A673 (cell line): Measurements from ENCODE around the gene TMEM229A. TPM values are rescaled to one million over a fixed set of nuclear protein-coding genes. Genes with fewer than 3 reads are reported as not detected.
"Not testable (repeated sequence)": the region's sequence is repeated elsewhere in the genome, so short reads cannot be mapped to it uniquely, and the experiment has no call there.

Experiments used
- BruUV-seq: library from RNA; stranded (reverse); fragments of 400-500 nt; replicated peaks from 2 replicates; lab custom pipeline; 2021; lab: Mats Ljungman, UMichigan
- CTCF ChIA-PET: fragments of 300-600 bp; sonication (Branson Sonifier 250); formaldehyde crosslinking; loops from one replicate; lab custom pipeline; 2022; ENCODE audit warnings: antibody characterized with exemption; lab: Charles Lee
- POLR2A ChIA-PET: fragments of 300-600 bp; sonication (Branson Sonifier 250); formaldehyde crosslinking; loops from one replicate; lab custom pipeline; 2022; ENCODE audit warnings: antibody characterized with exemption; ENCODE audit not compliant: low non-redundant PET; lab: Charles Lee
- DNase-seq: peaks from one replicate; pipeline ENCODE4 v3.0.0-alpha.2; 2015; ENCODE audit warnings: low spot score
- H3K27ac ChIP-seq: fragments of 200-600 bp; sonication (generic); 2 replicates; pipeline ENCODE4 v1.5.1; 2016; ENCODE audit warnings: mixed run types, low read depth, mild to moderate bottlenecking, mixed read lengths, antibody characterized with exemption, low read length; ENCODE audit not compliant: poor library complexity, severe bottlenecking
- H3K27me3 ChIP-seq: fragments of 200-600 bp; sonication (generic); replicated peaks from 2 replicates; pipeline ENCODE4 v1.6.1; 2017; ENCODE audit warnings: mixed run types, low read depth, mild to moderate bottlenecking, mixed read lengths, antibody characterized with exemption, low read length; ENCODE audit not compliant: insufficient read depth, poor library complexity
- H3K36me3 ChIP-seq: fragments of 200-600 bp; sonication (generic); 2 replicates; pipeline ENCODE4 v1.6.1; 2016; ENCODE audit warnings: mixed run types, mild to moderate bottlenecking, mixed read lengths, antibody characterized with exemption, low read length; ENCODE audit not compliant: insufficient read depth, poor library complexity, severe bottlenecking
- H3K4me1 ChIP-seq: fragments of 200-600 bp; sonication (generic); 2 replicates; pipeline ENCODE4 v1.6.1; 2017; ENCODE audit warnings: mixed run types, mild to moderate bottlenecking, mixed read lengths, antibody characterized with exemption, low read length; ENCODE audit not compliant: insufficient read depth, poor library complexity, severe bottlenecking
- H3K4me3 ChIP-seq: fragments of 200-600 bp; sonication (generic); 2 replicates; pipeline ENCODE4 v1.5.1; 2016; ENCODE audit warnings: low read depth, mixed run types, mild to moderate bottlenecking, mixed read lengths, low read length; ENCODE audit not compliant: poor library complexity, severe bottlenecking
- H3K9me3 ChIP-seq: fragments of 200-600 bp; sonication (generic); 2 replicates; pipeline ENCODE4 v1.6.1; 2016; ENCODE audit warnings: mixed run types, low read depth, mild to moderate bottlenecking, mixed read lengths, antibody characterized with exemption, low read length; ENCODE audit not compliant: poor library complexity, severe bottlenecking
- CTCF ChIP-seq: fragments of 300-800, 200-600 bp; sonication (generic); conservative IDR thresholded peaks from 2 replicates; pipeline ENCODE4 v1.5.1; 2017; ENCODE audit warnings: low read depth, mild to moderate bottlenecking, antibody characterized with exemption, low read length, moderate library complexity, mixed read lengths
- EZH2 ChIP-seq: fragments of 200-600 bp; sonication (generic); IDR thresholded peaks from 2 replicates; pipeline ENCODE4 v1.6.1; 2017; ENCODE audit warnings: borderline replicate concordance, low read depth, mild to moderate bottlenecking, mixed read lengths, antibody characterized with exemption, low read length; ENCODE audit not compliant: poor library complexity, severe bottlenecking
- intact Hi-C: fragments of 100-400 bp; cut with micrococcal nuclease; formaldehyde crosslinking; loops from one replicate; pipeline ENCODE4 v1.10.0; 2022; ENCODE audit not compliant: unreplicated experiment
- total RNA-seq: library from RNA; stranded (reverse); gene quantifications from 2 replicates; pipeline ENCODE4 v1.2.3, GENCODE V29; 2021

The TMEM229A gene
- total RNA-seq, 1 experiment from 2014 or later = 24.6 TPM

GRCh38 chr7:124013306-124013705 lies 19.6 kb downstream of the TMEM229A start:
- ChIA-PET POLR2A (no interaction called here), CTCF (interaction anchor here (0.7 kb wide), 1 partner anchor 13 kb away, joined by 5 read pairs; no protein-coding TSS in a partner anchor)
- BruUV-seq = no TSS peak
- intact Hi-C loops = no loop called here
- no peak overlapping the region for H3K27ac ChIP-seq
- no peak overlapping the region for H3K4me3 ChIP-seq
- TF ChIP-seq CTCF = no peak
- TF ChIP-seq EZH2 = no peak
- H3K36me3 ChIP-seq = no peaks in the 10 kb centered on the region
- peaks cover 3% of the 10 kb centered on the region for H3K4me1 ChIP-seq
- H3K27me3 ChIP-seq = no peaks in the 10 kb centered on the region
- no peaks in the 10 kb centered on the region for H3K9me3 ChIP-seq
- DNase-seq = no peak

- H3K27me3 ChIP-seq = no peaks in the 10 kb centered on the region
- H3K9me3 ChIP-seq = no peaks in the 10 kb centered on the region
- intact Hi-C loops = no loop called here
- TF ChIP-seq EZH2 (no peak), CTCF (no peak)
- no peaks in the 10 kb centered on the region for H3K36me3 ChIP-seq
- H3K4me1 ChIP-seq = peaks cover 3% of the 10 kb centered on the region
- no TSS peak for BruUV-seq
- ChIA-PET CTCF (no interaction called here), POLR2A (no interaction called here)
- H3K27ac ChIP-seq = no peak overlapping the region
- H3K4me3 ChIP-seq = no peak overlapping the region
- DNase-seq = no peak
Observed at GRCh38 chr7:124012864-124013263, 20.0 kb downstream of the TMEM229A start.

- Histone ChIP-seq H3K36me3 (no peaks in the 10 kb centered on the region), H3K4me1 (peaks cover 3% of the 10 kb centered on the region), H3K4me3 (no peak overlapping the region), H3K27ac (no peak overlapping the region), H3K9me3 (no peaks in the 10 kb centered on the region), H3K27me3 (no peaks in the 10 kb centered on the region)
- DNase-seq = no peak
- ChIA-PET CTCF (no interaction called here), POLR2A (interaction anchor here (0.6 kb wide), 1 partner anchor 28 kb away, joined by 3 read pairs; no protein-coding TSS in a partner anchor)
- BruUV-seq = no TSS peak
- no peak for TF ChIP-seq EZH2
- no peak for TF ChIP-seq CTCF
- intact Hi-C loops = no loop called here
Observed at GRCh38 chr7:124009321-124009720, 23.5 kb downstream of the TMEM229A start.

GRCh38 chr7:124008296-124008695 lies 24.6 kb downstream of the TMEM229A start:
- DNase-seq, POLR2A ChIA-PET, H3K27ac ChIP-seq, intact Hi-C loops, H3K4me3 ChIP-seq, H3K4me1 ChIP-seq, H3K36me3 ChIP-seq, BruUV-seq, CTCF ChIA-PET, H3K27me3 ChIP-seq, H3K9me3 ChIP-seq: not testable (repeated sequence)
